ENCODE measurements around the gene SMNDC1.

- no peak for TF ChIP-seq CTCF (IDR thresholded peaks at IDR 0.05 in 8 of 11, conservative IDR thresholded peaks at IDR 0.05 in 3 of 11)
- TF ChIP-seq POLR2AphosphoS5 (IDR thresholded peaks at IDR 0.05): no peak
Observed at GRCh38 chr10:110340816-110341215, 36.1 kb upstream of the SMNDC1 start.

Data from spleen (tissue), 7 donors.